ENCODE data around the gene SYT13. TPM values are rescaled to one million over a fixed set of nuclear protein-coding genes. Genes with fewer than 3 reads are reported as not detected.

The SYT13 gene
- total and polyA plus RNA-seq, 8 donors: 1.3 to 33.3 (median 2.2) TPM; not detected in 1

- no peak for TF ChIP-seq CTCF (IDR thresholded peaks at IDR 0.05)
- TF ChIP-seq EP300 (IDR thresholded peaks at IDR 0.05): no peak
- no peak for TF ChIP-seq POLR2A (IDR thresholded peaks at IDR 0.05)
- TF ChIP-seq POLR2AphosphoS5 (IDR thresholded peaks at IDR 0.05): no peak
- H3K4me1 ChIP-seq: no peaks in the 10 kb centered on the region
- no peak overlapping the region for H3K27ac ChIP-seq
- intact Hi-C loops (cut with DNase I; ENCODE audit: low total_unique reads): no loop called here
- H3K36me3 ChIP-seq: no peaks in the 10 kb centered on the region
- DNase-seq: peak in 1 of 2 donors; percentile 27
- H3K9me3 ChIP-seq: no peaks in the 10 kb centered on the region
- peaks cover 0 to 4% (median 0%) of the 10 kb centered on the region in 3 donors for H3K27me3 ChIP-seq
- no peak overlapping the region for H3K4me3 ChIP-seq
- 41 to 69% (median 56%) methylated on average over 2 of the region's 2 CpGs for WGBS, 5 donors
Observed at GRCh38 chr11:45247433-45247832, 38.7 kb downstream of the SYT13 start.

GRCh38 chr11:45246241-45246640 is 39.9 kb downstream of the SYT13 start:
- Histone ChIP-seq H3K27me3 (no peaks in the 10 kb centered on the region), H3K9me3 (no peaks in the 10 kb centered on the region), H3K4me3 (no peak overlapping the region), H3K27ac (no peak overlapping the region), H3K4me1 (no peaks in the 10 kb centered on the region), H3K36me3 (no peaks in the 10 kb centered on the region)
- intact Hi-C loops (cut with DNase I; ENCODE audit: low total_unique reads): no loop called here
- TF ChIP-seq POLR2A (IDR thresholded peaks at IDR 0.05): no peak
- TF ChIP-seq CTCF (IDR thresholded peaks at IDR 0.05): no peak
- no peak for TF ChIP-seq POLR2AphosphoS5 (IDR thresholded peaks at IDR 0.05)
- WGBS, 5 donors: 87 to 95% (median 90%) methylated on average over 8 of the region's 8 CpGs
- no peak for DNase-seq

- no peak overlapping the region for H3K4me3 ChIP-seq
- H3K4me1 ChIP-seq: no peaks in the 10 kb centered on the region
- intact Hi-C loops (cut with DNase I; ENCODE audit: low total_unique reads): no loop called here
- TF ChIP-seq EP300 (IDR thresholded peaks at IDR 0.05): no peak
- TF ChIP-seq POLR2AphosphoS5 (IDR thresholded peaks at IDR 0.05): no peak
- TF ChIP-seq POLR2A (IDR thresholded peaks at IDR 0.05): no peak
- no peak for TF ChIP-seq CTCF (IDR thresholded peaks at IDR 0.05)
- WGBS, 5 donors: 73 to 84% (median 80%) methylated on average over 8 of the region's 8 CpGs
- no peak overlapping the region for H3K27ac ChIP-seq
- no peak for DNase-seq
- no peaks in the 10 kb centered on the region for H3K36me3 ChIP-seq
- H3K27me3 ChIP-seq: no peaks in the 10 kb centered on the region
- H3K9me3 ChIP-seq: no peaks in the 10 kb centered on the region
Observed at GRCh38 chr11:45245218-45246045, 40.7 kb downstream of the SYT13 start.

GRCh38 chr11:45243967-45244366 is 42.2 kb downstream of the SYT13 start:
- DNase-seq: no peak
- 80 to 88% (median 82%) methylated on average over 6 to 12 of the region's 12 CpGs for WGBS, 5 donors
- H3K4me1 ChIP-seq: no peaks in the 10 kb centered on the region
- H3K36me3 ChIP-seq: no peaks in the 10 kb centered on the region
- H3K9me3 ChIP-seq: peaks cover 0 to 7% (median 0%) of the 10 kb centered on the region in 4 donors
- H3K27me3 ChIP-seq: no peaks in the 10 kb centered on the region
- TF ChIP-seq EP300 (IDR thresholded peaks at IDR 0.05): no peak
- no peak for TF ChIP-seq POLR2A (IDR thresholded peaks at IDR 0.05)
- no peak for TF ChIP-seq POLR2AphosphoS5 (IDR thresholded peaks at IDR 0.05)
- TF ChIP-seq CTCF (IDR thresholded peaks at IDR 0.05): no peak
- H3K4me3 ChIP-seq: no peak overlapping the region
- intact Hi-C loops (cut with DNase I; ENCODE audit: low total_unique reads): no loop called here
- no peak overlapping the region for H3K27ac ChIP-seq
